Fibroblast of the aortic adventitia (primary cell): Measurements from ENCODE around the gene ZFP64. TPM values are rescaled to one million over a fixed set of nuclear protein-coding genes. Genes with fewer than 3 reads are reported as not detected.

Experiments
- DNase-seq: peaks from one replicate; pipeline ENCODE4 v3.0.0-alpha.2; 2010; ENCODE audit warnings: low read depth
- H3K4me3 ChIP-seq: 2 replicates; pipeline ENCODE4 v1.5.1; 2011; ENCODE audit warnings: low read depth, mild to moderate bottlenecking, control low read depth, low read length, moderate library complexity
- CTCF ChIP-seq: IDR thresholded peaks from 2 replicates; pipeline ENCODE4 v1.5.1; 2011; ENCODE audit warnings: mild to moderate bottlenecking, low read length, control low read depth, inconsistent platforms; ENCODE audit not compliant: insufficient read depth
- total RNA-seq: library from RNA; depleted of rRNA; stranded (reverse); fragments of >200 nt; gene quantifications from 2 replicates; pipeline ENCODE4 v1.2.3, GENCODE V29; 2012; ENCODE audit warnings: low replicate concordance

Gene ZFP64
- total RNA-seq, 1 donor = 21.9 TPM

GRCh38 chr20:52102559-52102958 lies 89.0 kb downstream of the ZFP64 start:
- TF ChIP-seq CTCF = no peak
- no peak for DNase-seq
- H3K4me3 ChIP-seq = no peak overlapping the region

GRCh38 chr20:52102126-52102525 lies 89.5 kb downstream of the ZFP64 start:
- H3K4me3 ChIP-seq = no peak overlapping the region
- DNase-seq = no peak
- TF ChIP-seq CTCF = no peak
